SK-N-DZ (cell line): Measurements from ENCODE around the gene GRHL3. TPM values are rescaled to one million over a fixed set of nuclear protein-coding genes. Genes with fewer than 3 reads are reported as not detected.
"Not testable (repeated sequence)": the region's sequence is repeated elsewhere in the genome, so short reads cannot be mapped to it uniquely, and the experiment has no call there.

ENCODE experiments used
- DNase-seq: peaks from one replicate; pipeline ENCODE4 v3.0.0-alpha.2; 2015; ENCODE audit warnings: low spot score
- polyA plus RNA-seq, 2 experiments: library from polyadenylated mRNA; depleted of rRNA; stranded (reverse); fragments of >200 nt; gene quantifications; 2 replicates each; pipeline ENCODE4 v1.2.3, GENCODE V29; 2014

GRHL3 gene
- polyA plus RNA-seq (2014; cell fraction: cytosol; rRNA removed): 0.10 TPM in 1 of 2 replicates, not detected in the other
- 0.15 TPM in 1 of 2 replicates, not detected in the other for polyA plus RNA-seq (2014; cell fraction: nucleus; rRNA removed)

- DNase-seq: no peak
Observed at GRCh38 chr1:24319312-24319863, at the start of gene GRHL3. Gene GRHL3, plus strand, starts transcription at chr1:24319357. Its CDS starts 195 bp downstream, at chr1:24319552.

- not testable (repeated sequence) for DNase-seq
Observed at GRCh38 chr1:24274203-24275103, 44.7 kb upstream of the GRHL3 start.

- no peak for DNase-seq
Observed at GRCh38 chr1:24275104-24275410, 44.1 kb upstream of the GRHL3 start.

GRCh38 chr1:24275510-24275909 lies 43.6 kb upstream of the GRHL3 start:
- no peak for DNase-seq

GRCh38 chr1:24276791-24277190 lies 42.4 kb upstream of the GRHL3 start:
- no peak for DNase-seq

- no peak for DNase-seq
Observed at GRCh38 chr1:24277420-24278169, 41.6 kb upstream of the GRHL3 start.

GRCh38 chr1:24278726-24279125 lies 40.4 kb upstream of the GRHL3 start:
- DNase-seq: no peak

- no peak for DNase-seq
Observed at GRCh38 chr1:24279590-24280232, 39.4 kb upstream of the GRHL3 start.

GRCh38 chr1:24281591-24281990 lies 37.6 kb upstream of the GRHL3 start:
- no peak for DNase-seq

GRCh38 chr1:24282491-24282890 lies 36.7 kb upstream of the GRHL3 start:
- no peak for DNase-seq

- DNase-seq: no peak
Observed at GRCh38 chr1:24283326-24284155, 35.6 kb upstream of the GRHL3 start.

GRCh38 chr1:24284156-24284471 lies 35.0 kb upstream of the GRHL3 start:
- DNase-seq: no peak

GRCh38 chr1:24285231-24285630 lies 33.9 kb upstream of the GRHL3 start:
- DNase-seq: no peak

- DNase-seq: no peak
Observed at GRCh38 chr1:24286246-24287010, 32.7 kb upstream of the GRHL3 start.

- DNase-seq: not testable (repeated sequence)
Observed at GRCh38 chr1:24287779-24288178, 31.4 kb upstream of the GRHL3 start.

GRCh38 chr1:24288479-24288878 lies 30.7 kb upstream of the GRHL3 start:
- no peak for DNase-seq

GRCh38 chr1:24289937-24290595 lies 29.1 kb upstream of the GRHL3 start:
- DNase-seq: no peak

GRCh38 chr1:24290933-24291487 lies 28.1 kb upstream of the GRHL3 start:
- no peak for DNase-seq

- no peak for DNase-seq
Observed at GRCh38 chr1:24292103-24292502, 27.1 kb upstream of the GRHL3 start.
